ENCODE results near the gene OFD1.

OFD1 gene

GRCh38 chrX:13695601-13696115 lies 38.9 kb upstream of the OFD1 start:
- TF ChIP-seq CTCF (IDR thresholded peaks at IDR 0.05; ENCODE audit: low read depth, low read length), result no peak
- no peak overlapping the region for H3K4me3 ChIP-seq (replicated peaks in 1 of 2; ENCODE audit: low read depth in 2 of 2, low read length in 2 of 2)

GRCh38 chrX:13697455-13697854 lies 37.1 kb upstream of the OFD1 start:
- no peak overlapping the region for H3K4me3 ChIP-seq (replicated peaks in 1 of 2; ENCODE audit: low read depth in 2 of 2, low read length in 2 of 2)
- DNase-seq (ENCODE audit: low read depth in 2 of 2), result no peak
- TF ChIP-seq CTCF (IDR thresholded peaks at IDR 0.05; ENCODE audit: low read depth, low read length), result no peak

More at GRCh38 chrX:13695601-13696115, 38.9 kb upstream of the OFD1 start:
- DNase-seq (ENCODE audit: low read depth in 2 of 2), result no peak

GRCh38 chrX:13697976-13698375 lies 36.6 kb upstream of the OFD1 start:
- no peak overlapping the region for H3K4me3 ChIP-seq (replicated peaks in 1 of 2; ENCODE audit: low read depth in 2 of 2, low read length in 2 of 2)
- no peak for TF ChIP-seq CTCF (IDR thresholded peaks at IDR 0.05; ENCODE audit: low read depth, low read length)
- DNase-seq (ENCODE audit: low read depth in 2 of 2), result no peak

GRCh38 chrX:13698432-13698831 lies 36.1 kb upstream of the OFD1 start:
- no peak for TF ChIP-seq CTCF (IDR thresholded peaks at IDR 0.05; ENCODE audit: low read depth, low read length)
- no peak for DNase-seq (ENCODE audit: low read depth in 2 of 2)
- no peak overlapping the region for H3K4me3 ChIP-seq (replicated peaks in 1 of 2; ENCODE audit: low read depth in 2 of 2, low read length in 2 of 2)

GRCh38 chrX:13699183-13699826 lies 35.2 kb upstream of the OFD1 start:
- H3K4me3 ChIP-seq (replicated peaks in 1 of 2; ENCODE audit: low read depth in 2 of 2, low read length in 2 of 2), result no peak overlapping the region
- TF ChIP-seq CTCF (IDR thresholded peaks at IDR 0.05; ENCODE audit: low read depth, low read length), result no peak
- peak in 1 of 2 donors; percentile 41 for DNase-seq (ENCODE audit: low read depth in 2 of 2)

- no peak for DNase-seq (ENCODE audit: low read depth in 2 of 2)
- no peak for TF ChIP-seq CTCF (IDR thresholded peaks at IDR 0.05; ENCODE audit: low read depth, low read length)
These were observed 34.2 kb upstream of the OFD1 start for GRCh38 chrX:13700380-13700779.

More at GRCh38 chrX:13700380-13700779, 34.2 kb upstream of the OFD1 start:
- H3K4me3 ChIP-seq (replicated peaks in 1 of 2; ENCODE audit: low read depth in 2 of 2, low read length in 2 of 2), result no peak overlapping the region
